Stomach (tissue), 4 donors: Measurements from ENCODE around the gene CCDC38.

Experiments
- CTCF ChIP-seq, 7 experiments: fragments of 450-650 bp in 4 of 7; fragments of 200-600 bp in 3 of 7; sonication (generic) in 3 of 7; IDR thresholded peaks; one replicate each; pipeline ENCODE4 v1.5.1; 2016 to 2019; ENCODE audit warnings: antibody characterized with exemption in 7 of 7, control low read depth in 2 of 7, mild to moderate bottlenecking in 1 of 7
- EP300 ChIP-seq: sonication (generic); formaldehyde crosslinking; IDR thresholded peaks from one replicate; pipeline ENCODE4 v1.6.1; 2017; ENCODE audit warnings: antibody characterized with exemption
- POLR2AphosphoS5 ChIP-seq, 3 donors: sonication (generic); formaldehyde crosslinking; IDR thresholded peaks; one replicate each; pipeline ENCODE4 v1.6.1; 2016; ENCODE audit warnings: antibody characterized with exemption in 3 of 3

- TF ChIP-seq POLR2AphosphoS5 (IDR thresholded peaks at IDR 0.05) (no peak), CTCF (IDR thresholded peaks at IDR 0.05) (no peak), EP300 (no peak)
Observed at GRCh38 chr12:95851606-95852005, 90.8 kb downstream of the CCDC38 start.
